A172 (cell line): Measurements from ENCODE around the gene SHISA5. TPM values are rescaled to one million over a fixed set of nuclear protein-coding genes. Genes with fewer than 3 reads are reported as not detected.
"Not testable (repeated sequence)": the region's sequence is repeated elsewhere in the genome, so short reads cannot be mapped to it uniquely, and the experiment has no call there.

Experiments used
- DNase-seq: peaks from one replicate; pipeline ENCODE4 v3.0.0-alpha.2; 2015; ENCODE audit warnings: low spot score
- total RNA-seq: library from RNA; depleted of rRNA; stranded (reverse); fragments of >200 nt; shearing (Covaris generic); gene quantifications from 2 replicates; pipeline ENCODE4 v1.2.3, GENCODE V29; 2014; rRNA removed

Gene SHISA5
- total RNA-seq: 143 and 147 TPM in 2 replicates

DNA sequence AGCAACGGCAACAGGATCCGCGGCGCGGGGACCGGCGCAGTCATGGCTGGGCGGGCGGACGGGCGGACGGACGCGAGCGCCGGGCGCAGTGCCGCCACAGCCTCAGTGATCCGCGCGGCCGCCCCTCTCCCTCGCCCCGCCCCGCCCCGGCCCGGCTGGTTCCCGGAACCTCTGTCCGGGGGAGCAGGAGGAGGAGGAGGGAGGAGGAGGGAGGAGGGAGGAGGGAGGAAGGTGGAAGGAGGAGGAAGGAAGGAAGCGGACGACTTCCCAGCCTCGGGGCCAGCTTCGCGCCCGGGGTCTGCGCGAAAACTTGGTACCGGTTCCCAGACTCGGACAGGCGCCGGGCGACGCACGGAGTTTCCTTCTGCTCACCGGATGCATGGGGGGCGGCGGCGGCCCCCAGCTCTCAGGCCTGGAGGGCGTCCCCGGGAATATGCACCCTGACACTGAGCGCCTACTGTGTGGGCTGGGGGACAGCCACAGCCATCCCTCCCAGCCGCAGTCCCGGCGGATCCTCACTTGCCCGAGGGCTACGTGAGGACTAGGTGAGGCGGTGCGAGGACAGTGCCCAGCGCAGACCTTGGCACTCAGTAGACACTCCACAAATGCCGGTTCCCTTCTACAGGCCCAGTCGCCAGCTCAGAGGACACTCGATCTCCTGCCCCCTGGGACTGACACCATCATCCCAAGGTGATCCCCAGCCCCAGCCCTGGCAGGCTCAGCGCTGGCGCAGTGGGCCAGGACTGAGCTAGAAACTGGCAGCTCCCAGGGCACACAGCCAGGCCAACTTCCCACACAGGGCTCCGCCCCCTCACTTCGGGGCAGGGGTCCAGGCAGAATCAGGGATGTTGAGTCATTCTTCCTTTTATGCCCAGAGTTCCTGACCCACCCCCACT is at the start of gene SHISA5:
Gene SHISA5, minus strand, starts transcription at position 124 of the 896 bp plus-strand sequence. Its CDS starts 80 bp downstream, at position 44.
- DNase-seq: peak; percentile 38

DNA sequence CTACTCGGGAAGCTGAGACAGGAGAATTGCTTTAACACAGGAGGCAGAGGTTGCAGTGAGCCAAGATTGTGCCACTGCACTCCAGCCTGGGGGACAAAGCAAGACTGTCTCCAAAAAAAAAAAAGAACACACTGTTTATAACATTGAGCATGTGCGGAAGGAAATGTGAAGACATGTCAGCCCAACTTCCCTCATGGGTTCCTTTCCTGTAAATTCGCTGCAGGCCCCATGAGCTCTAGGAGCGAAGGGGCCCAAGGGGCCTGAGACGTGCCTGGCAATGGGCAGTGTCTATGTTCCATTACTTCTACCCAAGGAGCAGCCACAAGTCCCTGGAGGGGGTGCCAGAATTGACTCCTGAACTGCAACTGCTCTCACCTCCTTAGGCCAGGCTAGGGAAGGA is 49.4 kb upstream of the SHISA5 start:
- no peak for DNase-seq

GRCh38 chr3:48552111-48552951 is 48.4 kb upstream of the SHISA5 start:
- no peak for DNase-seq

DNA sequence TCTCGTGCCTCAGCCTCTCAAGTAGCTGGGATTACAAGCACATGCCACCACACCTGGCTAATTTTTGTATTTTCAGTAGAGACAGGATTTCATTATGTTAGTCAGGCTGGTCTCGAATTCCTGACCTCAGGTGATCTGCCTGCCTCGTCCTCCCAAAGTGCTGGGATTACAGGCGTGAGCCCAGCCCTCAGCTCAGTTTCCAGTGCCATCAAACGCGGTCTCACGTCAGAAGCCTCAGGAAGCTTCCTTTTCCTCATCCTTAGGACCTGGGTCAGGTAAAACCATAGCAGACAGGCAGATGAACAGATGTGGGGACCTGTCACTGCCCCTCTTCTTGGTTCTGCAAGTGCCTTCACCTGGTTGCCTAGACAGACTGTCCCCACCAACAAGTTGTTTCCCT is 47.7 kb upstream of the SHISA5 start:
- DNase-seq: not testable (repeated sequence)

- DNase-seq: peak; percentile 66
Observed at GRCh38 chr3:48548729-48549705, 45.0 kb upstream of the SHISA5 start.

DNA sequence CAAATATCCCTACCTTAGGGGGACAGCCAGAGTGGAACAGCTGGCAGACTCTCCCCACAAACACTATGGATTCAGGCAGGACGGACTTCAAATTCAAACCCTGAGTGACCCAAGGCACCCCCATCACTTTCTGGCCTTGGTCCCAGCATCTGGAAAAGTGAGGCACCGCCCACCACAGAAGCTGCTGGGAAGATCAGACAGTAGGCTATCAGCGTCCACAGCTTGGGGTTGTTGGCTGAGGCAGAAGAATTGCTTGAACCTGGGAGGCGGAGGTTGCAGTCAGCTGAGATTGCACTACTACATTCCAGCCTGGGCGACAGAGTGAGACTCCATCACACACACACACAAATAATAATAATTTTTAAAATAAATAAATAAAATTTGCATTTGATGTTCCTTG is 44.2 kb upstream of the SHISA5 start:
- no peak for DNase-seq

DNA sequence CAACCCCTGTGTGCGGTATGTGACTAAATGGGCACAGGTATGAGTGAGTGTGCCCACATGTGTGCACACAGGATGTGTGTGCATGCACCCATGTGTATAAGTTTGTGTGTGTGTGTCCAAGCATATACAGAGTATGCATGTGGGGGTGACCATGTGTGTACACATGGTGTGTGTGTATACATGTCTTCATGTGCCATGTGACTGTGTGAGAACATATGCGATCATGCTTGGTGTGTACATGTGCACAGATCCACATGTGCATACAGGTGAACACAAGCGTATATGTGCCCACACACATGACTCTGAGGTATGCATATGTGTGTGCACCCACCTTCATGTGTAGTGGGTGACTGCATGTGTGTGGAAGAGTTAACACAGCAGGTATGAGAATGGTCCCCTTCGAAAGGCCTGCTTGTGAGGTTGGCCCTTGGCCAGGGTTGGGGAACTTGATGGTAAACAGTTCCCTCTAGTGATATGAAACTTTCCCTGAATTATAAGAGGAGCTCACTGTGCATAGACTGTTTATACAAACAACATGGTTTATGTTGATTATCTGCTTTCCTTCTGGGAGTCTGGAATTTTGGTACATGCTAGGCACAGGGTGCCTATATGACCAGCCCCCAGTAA is 42.3 kb upstream of the SHISA5 start:
- DNase-seq: no peak

GRCh38 chr3:48544141-48544540 is 40.2 kb upstream of the SHISA5 start:
- no peak for DNase-seq

GRCh38 chr3:48543271-48543866 is 39.4 kb upstream of the SHISA5 start:
- no peak for DNase-seq

- DNase-seq: no peak
Observed at GRCh38 chr3:48538451-48538850, 34.5 kb upstream of the SHISA5 start.

- no peak for DNase-seq
Observed at GRCh38 chr3:48536785-48537184, 32.8 kb upstream of the SHISA5 start.

- DNase-seq: no peak
Observed at GRCh38 chr3:48536116-48536515, 32.1 kb upstream of the SHISA5 start.

DNA sequence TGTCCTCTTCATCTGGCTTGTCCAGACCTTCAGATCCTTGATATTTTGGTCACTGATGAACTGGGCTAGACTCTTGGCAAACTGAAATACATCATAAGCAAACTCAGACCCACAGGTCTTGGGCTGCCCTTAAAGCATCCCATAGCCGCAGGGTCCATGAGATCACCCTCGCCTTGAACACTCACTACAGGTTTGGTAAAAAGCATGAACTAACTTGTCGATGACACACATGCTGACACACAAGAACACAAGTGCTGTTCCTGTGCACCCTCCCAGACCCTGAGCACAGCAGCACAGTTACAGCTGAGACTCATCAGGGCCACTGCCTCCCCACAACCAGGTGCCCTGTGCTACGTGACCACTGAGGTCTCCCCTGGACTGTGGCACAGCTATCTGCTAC is 31.6 kb upstream of the SHISA5 start:
- DNase-seq: no peak

DNA sequence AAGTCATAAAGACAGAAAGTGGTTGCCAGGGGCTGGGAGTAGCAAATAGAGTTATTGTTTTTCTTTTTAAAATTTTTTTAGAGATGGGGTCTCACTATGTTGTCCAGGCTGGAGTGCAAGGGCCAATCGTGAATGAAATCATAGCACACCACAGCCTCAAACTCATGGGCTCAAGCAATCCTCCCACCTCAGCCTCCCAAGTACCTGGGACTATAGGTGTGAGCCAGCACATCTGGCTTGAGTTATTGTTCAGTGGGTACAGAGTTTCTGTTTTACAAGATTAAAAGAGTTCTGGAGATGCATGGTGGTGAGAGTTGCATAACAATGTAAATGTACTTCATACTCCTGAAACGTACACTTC is 29.0 kb upstream of the SHISA5 start:
- no peak for DNase-seq

- DNase-seq: no peak
Observed at GRCh38 chr3:48532271-48532976, 28.4 kb upstream of the SHISA5 start.

DNA sequence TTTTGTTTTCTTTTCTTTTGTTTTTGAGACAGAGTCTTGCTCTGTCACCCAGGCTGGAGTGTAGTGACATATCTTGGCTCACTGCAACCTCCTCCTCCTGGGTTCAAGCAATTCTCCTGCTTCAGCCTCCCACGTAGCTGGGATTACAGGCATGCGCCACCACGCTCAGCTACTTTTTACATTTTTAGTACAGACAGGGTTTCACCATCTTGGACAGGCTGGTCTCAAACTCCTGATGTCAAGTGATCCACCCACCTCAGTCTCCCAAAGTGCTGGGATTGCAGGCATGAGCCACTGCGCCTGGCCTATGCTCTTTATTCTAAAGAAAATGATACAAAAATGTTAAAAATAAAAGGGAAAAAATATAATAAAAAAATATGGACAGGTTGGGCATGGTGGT is 26.7 kb upstream of the SHISA5 start:
- DNase-seq: not testable (repeated sequence)

DNA sequence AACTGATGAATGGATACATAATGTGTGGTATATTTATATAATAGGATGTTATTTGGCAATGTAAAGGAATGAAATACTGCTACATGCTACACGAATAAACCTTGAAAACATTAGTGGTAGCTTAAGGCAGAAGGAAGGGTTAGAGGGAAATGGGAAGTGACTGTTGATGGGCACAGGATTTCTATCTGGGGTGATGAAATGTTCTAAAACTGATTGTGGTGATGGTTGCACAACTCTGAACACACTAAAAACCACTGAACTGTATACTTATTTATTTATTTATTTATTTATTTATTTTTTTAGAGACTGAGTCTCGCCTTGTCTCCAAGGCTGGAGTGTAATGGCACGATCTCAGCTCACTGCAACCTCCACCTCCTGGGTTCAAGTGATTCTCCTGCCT is 24.8 kb upstream of the SHISA5 start:
- no peak for DNase-seq

DNA sequence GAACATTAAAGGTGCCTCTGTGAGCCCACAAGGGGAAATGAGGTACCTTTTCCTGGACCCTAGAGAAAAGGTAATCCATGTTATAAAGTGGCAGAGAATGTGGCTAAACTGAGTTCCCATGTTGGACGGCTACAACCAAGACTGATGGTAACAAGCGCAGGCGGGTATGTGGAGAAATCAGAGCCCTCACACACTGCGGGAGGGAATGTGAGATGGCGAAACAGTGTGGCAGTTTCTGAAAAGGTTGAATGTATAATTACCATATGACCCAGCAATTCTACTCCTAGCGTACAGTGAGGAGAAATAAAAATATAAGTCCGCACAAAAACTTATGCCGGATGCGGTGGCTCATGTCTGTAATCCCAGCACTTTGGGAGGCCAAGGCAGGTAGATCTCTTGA is 24.1 kb upstream of the SHISA5 start:
- no peak for DNase-seq

DNA sequence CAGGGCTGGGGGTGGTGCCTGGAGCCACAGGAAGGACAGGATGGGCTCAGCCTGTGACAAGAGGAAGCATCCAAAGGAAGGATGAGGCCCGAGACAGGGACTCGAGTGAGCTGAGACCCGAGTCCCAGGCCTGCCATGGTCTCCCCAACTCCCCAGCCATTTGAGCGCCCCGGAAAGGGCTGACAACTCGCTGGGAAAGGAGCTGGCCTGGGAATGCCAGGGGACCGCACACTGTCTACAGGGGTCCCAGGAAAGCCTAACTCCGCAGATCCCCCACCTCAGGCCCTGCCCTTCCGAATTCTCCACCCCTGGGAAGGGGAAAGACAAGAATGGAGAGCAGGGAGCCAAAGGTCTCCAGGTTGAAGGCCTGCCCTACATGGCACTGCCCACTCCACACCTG is 21.0 kb upstream of the SHISA5 start:
- DNase-seq: no peak

GRCh38 chr3:48521635-48522034 is 17.7 kb upstream of the SHISA5 start:
- no peak for DNase-seq
